OCI-M2 (cell line): ENCODE measurements around the gene WASHC4.
"Not testable (repeated sequence)": the region's sequence is repeated elsewhere in the genome, so short reads cannot be mapped to it uniquely, and the experiment has no call there.

ENCODE experiments used
- DNase-seq: peaks from one replicate; lab custom pipeline; 2025; ENCODE audit not compliant: unreplicated experiment; lab: John Stamatoyannopoulos, UW

The WASHC4 gene

DNA sequence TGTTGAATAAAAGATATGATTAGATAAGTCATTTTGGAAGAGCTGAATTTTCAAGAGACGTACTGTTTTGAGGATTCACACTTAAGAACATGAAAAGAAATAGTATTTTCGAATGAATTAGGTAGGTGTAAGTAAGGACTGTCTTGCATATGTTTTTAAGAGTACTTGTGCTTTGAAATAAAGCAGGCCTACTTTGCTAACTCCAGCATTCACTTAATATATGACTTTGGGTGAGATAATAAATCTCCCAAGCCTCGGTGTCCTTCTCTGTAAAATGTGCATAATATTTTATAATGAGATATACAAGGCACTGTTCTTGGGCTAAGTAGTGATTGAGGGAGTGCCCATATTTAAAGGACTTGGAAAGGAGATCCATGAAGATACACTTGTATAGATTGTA is 54.6 kb downstream of the WASHC4 start:
- no peak for DNase-seq

DNA sequence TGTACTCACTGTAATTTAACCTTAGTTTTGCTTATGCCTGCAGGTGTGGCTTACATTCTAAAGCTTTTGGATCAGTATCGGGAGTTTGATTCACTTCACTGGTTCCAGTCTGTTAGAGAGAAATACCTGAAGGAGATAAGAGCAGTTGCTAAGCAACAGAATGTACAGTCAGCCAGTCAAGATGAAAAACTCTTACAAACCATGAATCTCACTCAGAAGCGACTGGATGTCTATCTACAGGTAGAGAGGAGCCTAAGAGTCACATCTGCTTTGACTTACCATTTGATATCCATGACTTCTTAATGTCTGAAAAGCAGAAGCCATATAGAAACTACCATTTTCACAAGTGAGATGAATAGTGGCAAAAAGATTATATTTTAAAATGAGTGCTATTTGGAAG is 56.5 kb downstream of the WASHC4 start:
- DNase-seq: no peak

DNA sequence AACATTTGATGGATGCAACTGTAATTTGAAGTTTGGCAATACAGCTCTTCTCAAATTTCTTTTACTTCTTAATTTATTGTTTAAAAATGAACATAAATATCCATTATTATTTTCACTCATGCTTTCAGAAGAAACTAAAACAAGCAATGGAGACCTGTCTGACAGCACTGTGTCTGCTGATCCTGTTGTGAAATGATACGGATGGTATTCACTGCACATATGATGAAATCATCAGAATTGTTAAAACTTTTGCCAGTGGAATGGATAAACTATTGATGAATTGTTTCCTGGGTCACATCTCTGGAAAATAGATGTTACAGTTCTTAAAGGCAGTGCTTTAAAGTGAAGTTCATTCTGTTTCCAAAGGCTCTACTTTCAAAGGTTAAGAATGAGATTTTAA is 59.2 kb downstream of the WASHC4 start:
- DNase-seq: no peak

DNA sequence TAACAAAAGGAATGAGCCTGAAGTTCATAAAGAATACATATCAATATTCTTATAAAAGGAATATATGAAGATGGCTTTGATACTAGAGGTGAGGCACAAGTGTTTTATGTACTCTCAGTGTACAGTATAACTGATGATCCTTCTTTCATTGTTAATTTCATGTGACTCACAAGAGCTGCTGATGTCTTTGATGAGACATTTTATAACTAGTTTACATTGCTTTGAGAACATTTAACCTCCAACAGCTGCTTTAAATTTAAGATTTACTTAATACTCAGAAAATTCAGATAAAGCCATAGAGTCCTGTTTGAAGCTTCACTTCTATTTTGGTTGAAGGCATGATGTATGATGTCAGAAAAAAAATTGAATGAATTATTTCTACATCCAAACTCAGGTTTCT is 59.8 kb downstream of the WASHC4 start:
- no peak for DNase-seq

DNA sequence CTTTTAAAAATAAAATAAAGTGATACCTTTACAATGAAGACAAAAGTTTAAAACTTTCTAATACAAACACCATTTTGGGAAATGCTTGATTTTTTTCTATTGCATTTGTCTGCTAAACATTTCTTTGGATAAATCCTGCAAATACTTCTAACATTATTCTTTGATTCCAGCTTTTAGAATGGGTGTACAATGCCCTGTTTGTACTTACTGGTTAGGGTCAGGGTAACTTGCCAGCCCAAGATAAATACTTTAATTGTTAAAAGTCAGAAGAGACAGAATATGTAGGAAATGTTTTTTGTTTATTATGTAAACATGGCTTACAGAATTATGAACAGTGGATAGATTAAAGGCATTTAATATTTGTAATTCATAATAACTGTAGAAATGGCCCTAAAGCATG is 60.5 kb downstream of the WASHC4 start:
- DNase-seq: no peak

DNA sequence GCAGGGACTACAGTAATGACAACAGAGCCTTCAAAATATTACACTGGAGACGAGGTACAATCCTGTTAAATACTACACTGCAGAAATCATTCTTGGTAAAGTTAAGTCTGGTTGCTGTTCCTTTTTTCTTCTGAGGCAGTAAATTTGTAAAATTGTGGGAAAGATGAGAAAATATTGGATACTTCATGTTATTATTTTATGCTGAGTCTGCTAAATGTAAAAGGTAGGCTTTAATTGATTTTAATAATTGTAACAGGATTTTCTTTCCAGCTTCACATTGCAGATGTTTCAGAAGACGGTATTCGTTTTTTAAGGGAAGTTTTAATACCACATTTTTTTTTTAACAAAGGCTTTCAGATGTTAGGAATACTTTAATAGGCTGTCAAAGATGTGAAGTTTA is 62.6 kb downstream of the WASHC4 start:
- no peak for DNase-seq

DNA sequence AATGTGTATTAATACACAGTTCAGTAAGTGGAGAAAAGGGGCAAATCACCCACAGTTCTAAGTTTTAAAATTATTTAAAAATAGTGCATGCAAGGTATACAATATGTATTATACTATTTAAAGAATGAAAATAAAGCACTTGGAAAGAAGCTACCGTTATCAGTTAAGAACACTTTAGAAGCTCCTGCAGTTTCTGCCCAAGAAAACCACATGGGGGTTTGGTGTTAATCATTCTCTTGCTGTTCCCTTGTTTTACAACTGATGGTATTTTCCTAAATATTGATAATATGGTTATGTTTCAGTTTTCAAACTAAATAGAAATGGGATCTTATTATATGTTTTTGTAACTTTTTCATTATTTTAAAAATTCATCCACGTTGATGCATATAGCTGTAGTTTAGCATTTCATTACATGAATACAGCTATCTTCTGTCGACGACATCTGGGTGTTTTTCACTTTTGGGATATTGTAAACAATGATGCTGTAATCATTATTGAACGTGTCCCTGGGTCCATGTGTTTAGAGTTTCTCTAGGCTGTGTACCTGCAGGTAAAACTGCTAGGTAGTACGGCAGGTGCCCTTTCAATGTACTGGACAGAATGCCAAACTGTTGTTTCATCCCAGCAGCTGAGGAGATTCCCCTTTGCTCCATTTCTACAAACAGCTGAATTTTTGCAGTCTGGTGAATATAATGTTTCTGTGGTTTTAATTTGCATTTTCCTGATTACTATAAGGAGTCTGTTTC is 64.3 kb downstream of the WASHC4 start:
- DNase-seq: no peak

DNA sequence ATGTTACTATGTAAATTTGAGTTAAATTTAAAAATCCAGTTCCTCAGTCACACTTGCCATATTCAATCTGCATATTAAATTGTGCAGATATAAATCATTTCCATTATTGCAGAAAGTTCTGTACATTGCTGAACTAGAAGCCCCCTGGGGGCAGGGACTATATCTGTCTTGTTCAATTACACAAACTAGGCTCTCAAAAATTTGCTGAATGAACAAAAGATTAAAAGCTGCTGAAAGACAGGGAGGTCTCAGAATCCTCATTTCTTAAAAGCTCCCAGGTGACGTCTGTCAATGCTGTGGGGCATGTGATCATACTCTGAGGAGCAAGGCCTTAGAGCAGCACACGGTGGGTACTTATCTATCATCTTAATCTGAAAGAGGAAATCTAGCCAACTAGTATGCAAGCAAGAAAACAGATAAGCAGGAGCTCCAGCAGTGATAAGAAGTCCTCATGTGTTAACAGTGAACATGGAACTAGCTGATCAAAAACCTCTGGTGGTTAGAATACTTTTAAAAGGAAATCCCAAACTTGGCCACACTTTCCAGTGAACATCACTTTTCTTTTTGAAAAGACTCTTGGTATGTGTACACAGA is 68.0 kb downstream of the WASHC4 start:
- no peak for DNase-seq

DNA sequence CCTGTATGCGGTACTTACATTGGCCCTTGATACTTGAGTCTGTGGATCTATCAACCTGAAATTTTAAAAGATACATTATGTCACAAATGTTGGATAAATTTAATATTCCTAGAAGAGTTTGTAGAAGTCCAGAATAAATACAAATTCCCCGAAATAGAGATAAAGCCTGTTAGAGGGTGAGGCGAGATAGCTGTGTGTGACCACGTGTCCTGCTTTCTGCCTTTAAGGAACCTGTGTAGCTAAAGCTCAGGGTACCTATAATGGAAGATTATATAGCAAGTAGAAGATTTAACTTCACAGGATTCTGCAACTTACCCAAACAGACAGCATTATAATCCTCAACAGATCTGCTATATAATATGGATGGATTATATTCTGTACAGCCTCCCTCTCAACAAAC is 69.7 kb downstream of the WASHC4 start:
- DNase-seq: no peak

DNA sequence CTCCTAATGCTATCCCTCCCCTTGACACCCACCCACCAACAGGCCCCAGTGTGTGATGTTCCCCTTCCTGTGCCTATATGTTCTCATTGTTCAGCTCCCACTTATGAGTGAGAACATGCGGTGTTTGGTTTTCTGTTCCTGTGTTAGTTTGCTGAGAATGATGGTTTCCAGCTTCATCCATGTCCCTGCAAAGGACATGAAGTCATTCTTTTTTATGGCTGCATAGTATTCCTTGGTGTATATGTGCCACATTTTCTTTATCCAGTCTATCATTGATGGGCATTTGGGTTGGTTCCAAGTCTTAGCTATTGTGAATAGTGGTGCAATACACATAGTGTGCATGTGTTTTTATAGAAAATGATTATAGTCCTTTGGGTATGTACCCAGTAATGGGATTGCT is 71.6 kb downstream of the WASHC4 start:
- not testable (repeated sequence) for DNase-seq

DNA sequence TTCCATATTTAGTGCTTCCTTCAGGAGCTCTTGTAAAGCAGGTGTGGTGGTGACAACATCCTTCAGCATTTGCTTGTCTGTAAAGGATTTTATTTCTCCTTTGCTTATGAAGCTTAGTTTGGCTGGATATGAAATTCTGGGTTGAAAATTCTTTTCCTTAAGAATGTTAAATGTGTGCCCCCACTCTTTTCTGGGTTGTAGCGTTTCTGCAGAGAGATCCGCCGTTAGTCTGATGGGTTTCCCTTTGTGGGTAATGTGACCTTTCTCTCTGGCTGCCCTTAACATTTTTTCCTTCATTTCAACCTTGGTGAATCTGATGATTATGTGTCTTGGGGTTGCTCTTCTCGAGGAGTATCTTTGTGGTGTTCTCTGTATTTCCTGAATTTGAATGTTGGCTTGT is 75.9 kb downstream of the WASHC4 start:
- not testable (repeated sequence) for DNase-seq

DNA sequence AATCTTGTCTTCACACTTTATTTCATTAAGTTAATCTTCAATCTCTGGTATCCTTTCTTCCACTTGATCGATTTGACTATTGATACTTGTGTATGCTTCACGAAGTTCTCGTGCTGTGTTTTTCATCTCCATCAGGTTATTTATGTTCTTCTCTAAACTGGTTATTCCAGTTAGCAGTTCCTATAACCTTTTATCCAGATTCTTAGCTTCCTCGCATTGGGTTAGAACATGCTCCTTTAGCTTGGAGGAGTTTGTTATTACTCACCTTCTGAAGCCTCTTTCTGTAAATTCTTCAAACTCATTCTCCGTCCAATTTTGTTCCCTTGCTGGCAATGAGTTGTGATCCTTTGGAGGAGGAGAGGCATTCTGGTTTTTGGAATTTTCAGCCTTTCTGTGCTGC is 76.4 kb downstream of the WASHC4 start:
- DNase-seq: not testable (repeated sequence)

DNA sequence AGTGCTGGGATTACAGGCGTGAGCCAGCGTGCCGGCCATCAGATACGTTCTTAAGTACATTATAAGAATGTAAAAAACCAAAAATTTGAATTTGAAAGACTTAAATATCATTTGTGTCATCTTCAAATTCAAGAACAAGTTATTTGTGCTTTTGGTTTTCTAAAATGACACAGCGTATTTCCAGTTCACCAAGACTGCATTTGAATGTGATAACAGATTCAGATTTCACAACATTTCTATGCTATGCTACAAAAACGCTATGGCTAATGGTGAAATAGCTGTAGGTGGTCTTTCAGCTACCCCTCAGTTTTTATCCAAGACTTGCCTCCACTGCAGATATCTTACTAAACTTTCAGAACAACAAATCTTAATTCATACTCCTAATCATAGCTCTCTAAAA is 81.8 kb downstream of the WASHC4 start:
- no peak for DNase-seq

DNA sequence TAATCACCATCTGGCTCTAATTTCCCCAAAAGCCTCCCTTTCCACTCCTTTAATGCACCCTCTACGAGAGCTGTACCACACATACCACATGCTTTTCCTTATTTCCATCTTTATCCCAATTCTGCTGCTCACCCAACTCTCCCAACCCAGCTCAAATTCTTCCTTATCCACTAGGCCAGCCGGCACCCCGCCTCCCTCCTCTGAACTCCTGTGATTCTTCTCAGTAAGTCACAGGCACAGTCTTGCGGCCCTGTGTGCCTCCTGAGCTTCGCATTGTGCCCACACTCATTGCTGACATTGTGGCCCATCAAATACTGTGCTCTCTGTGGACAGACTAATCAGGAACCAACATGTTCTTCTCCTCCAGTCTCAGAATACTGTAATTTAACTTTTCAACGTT is 83.0 kb downstream of the WASHC4 start:
- DNase-seq: no peak

DNA sequence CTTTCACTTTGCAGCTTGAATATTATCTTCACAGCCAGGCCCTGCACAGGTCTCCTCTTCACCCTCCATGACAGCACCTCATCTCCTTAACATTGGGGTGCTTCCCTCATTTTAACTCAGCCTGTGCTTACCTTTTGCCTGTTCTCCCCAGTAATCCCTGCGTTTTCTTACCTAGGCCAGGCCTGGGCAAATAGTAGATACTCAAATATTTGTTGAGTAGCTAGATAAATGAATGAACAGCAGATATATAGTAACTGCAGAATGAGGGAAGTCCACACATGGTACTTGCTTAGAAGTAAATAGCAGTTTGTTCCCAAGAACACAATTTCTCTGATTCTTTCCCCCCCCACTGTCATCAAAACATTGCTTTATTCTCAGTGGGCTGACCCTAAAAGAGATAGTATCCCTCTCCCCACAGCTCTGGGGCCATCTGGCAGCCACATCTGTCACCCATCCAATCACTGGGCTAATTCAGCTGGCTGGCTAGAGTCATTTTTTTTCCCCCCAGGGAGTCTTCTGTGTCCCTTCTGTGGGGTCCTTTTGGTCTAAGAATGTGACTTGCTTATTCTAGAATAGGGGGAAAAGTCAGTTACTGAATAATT is 85.2 kb downstream of the WASHC4 start:
- no peak for DNase-seq

DNA sequence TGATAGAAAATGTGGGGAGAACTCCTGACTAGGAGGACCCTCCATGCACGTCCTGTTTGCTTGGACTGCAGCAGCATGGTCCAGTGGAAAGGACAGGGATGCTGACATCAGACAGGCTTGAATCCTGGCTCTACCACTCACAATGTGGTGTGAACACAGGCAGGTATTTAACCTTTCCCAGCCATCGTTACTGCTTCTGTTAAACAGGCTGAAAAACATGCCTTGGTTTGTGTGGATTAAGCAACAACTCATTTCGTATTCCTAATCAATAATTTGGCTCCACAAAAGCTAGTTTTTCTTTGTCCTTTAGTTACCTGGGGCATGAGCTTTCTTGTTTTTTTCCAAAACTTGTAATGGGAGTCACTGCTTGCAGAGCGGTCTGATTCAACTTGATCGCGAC is 87.4 kb downstream of the WASHC4 start:
- DNase-seq: no peak

DNA sequence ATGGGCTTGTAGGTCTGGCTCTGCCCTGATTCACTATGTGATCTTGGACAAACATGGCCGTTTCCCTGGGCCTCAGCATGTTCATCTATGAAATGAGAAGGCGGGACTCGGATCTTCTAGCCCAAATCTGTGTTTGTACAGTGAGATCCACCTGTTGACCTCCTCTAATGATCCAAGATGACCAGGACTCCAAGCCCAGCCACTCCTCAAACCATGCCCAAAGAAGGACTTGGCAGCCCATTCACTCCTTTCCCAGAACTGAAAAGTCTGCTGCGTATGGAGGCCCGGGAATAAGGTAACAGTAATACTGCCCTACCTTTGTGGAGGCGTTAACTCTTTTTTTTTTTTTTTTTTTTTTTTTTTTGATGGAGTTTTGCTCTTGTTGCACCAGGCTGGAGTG is 88.6 kb downstream of the WASHC4 start:
- DNase-seq: no peak

DNA sequence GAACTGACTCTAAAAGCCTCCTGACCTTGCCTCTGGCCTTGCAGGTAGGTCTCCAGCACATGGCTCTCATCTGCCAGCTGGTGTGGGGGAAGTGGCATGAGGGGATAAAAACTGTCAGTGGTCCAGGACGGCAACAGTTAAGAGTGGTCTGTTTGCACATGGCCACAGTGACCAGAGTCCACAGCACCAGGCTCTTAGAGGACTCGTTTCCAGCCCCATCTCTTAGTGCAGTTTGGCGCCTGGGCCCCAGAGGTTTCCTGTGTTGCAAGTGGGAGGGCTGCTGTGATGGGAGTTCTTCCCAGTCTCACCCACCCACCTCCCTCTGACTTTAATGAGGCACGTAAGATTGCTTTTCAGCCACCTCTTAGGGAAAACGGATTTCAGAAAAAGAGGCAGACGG is 91.4 kb downstream of the WASHC4 start:
- DNase-seq: no peak

DNA sequence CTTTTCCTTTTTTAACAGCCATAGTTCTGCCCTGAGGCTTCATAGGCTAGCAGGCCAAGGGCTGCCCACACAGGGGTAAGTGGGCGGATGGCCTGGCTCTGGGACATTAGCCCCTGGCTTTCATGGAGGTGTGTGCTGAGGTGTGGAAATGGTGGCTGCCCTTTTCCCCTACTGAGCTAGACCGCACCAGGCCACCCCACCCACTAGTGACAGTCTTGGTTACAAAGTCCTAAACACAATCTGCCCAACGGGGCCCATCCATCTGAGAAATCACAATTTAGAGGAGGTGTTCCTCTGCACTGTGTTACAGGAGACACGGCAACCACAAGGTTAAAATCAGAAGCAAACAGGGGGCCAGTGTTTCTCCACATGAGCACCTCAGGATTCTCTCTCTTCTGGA is 92.9 kb downstream of the WASHC4 start:
- DNase-seq: no peak

DNA sequence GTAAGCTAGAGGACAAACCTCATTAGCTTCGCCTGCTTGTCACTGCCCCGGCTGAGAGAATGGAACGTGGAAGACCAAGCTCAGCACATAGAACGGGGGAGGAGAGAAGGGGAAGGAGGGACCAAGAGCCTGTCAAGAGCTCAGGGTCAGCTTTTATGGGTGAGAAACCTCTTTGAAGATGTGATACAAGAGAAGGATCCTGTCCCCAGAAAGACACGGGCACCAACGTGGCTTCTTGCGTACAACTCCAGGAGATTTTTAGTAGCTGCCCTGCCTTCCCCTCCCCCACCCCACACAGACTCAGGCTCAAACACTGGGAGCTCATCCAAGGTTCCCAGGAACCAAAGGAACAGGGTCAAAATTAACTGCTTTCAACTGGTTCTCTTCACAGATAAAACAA is 93.8 kb downstream of the WASHC4 start:
- no peak for DNase-seq

DNA sequence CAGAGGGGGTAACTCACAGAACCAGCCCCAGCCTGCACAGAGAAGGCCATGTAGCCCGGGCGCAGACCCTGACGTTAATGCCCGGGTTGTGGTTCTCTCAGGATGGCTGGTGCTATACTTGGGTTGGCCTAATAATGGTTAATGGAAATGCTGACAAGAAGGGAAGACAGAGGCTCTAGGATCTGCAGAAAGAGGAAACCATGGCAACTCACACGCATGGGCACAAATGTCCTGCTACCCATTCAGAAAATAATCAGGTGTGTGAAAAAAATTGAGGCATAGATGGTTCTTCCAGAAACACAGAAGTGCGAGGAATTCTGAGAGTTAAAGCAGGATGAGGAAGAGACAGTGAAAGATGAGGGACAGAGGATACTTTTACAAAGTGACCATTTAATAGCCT is 94.7 kb downstream of the WASHC4 start:
- no peak for DNase-seq

DNA sequence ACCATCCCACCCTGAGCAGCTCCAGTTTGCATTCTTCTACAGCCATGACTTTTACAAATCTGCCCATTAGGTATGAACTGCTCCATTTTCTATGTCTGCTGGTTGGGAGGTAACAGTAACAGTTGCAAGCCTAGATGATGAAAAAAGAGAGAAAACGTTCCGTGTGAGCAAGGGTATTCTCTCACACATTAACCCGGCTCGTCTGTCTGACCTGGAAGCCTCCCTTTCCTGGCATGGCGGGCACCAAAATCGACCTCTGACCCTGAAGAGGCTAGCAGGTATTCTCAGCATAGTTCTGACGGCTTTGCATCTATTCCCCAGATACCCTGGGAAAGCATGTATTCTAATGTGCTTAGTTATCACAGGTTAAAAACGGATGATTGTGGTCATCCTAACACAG is 96.6 kb downstream of the WASHC4 start:
- DNase-seq: no peak

DNA sequence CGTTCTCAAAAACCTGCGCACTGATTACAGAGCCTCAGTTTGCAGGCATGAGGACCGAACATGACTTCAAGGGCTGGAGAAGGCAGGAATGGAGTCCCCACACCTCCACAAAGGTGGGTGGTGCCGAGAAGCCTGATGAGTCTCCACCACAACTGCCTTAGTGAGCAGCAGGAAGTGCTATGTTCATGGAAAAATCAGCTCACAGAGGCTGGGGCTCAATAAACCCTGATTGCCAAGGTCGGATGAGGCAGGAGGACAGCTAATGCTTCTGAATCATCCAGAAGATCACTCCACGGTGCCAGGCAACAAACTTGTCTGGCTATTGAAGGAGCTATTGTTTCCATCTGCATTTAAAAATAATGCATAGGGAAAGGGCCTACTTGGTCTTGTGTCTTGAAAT is 97.4 kb downstream of the WASHC4 start:
- no peak for DNase-seq
